Hematopoietic multipotent progenitor cell treated with erythropoietin and hydrocortisone succinate and interleukin-3 and kit ligand, for 6 days (in vitro differentiated cells): ENCODE results near the gene NXPE4.

Source experiments
- DNase-seq: peaks from one replicate; pipeline ENCODE4 v3.0.0-alpha.2; 2015

Gene NXPE4

DNA sequence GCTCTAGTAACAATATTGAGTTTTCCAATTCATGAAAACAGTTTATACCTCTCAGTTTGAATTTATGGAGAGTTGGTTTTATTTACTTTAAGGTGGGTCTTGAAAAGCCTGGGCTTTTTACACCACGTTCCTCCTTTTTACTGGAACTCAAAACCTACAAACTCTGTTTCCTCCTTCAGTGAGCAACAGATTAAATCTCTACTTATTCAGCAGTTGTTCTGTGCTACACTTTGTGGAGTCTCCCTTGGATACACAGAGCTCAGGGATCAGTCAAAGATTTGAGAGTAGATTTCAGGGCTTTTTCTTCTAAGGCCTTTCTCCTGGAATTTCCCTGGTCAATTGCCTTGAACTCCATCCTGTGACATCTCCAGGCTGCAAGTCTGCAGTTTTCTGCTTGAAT lies 39.5 kb downstream of the NXPE4 start:
- no peak for DNase-seq

DNA sequence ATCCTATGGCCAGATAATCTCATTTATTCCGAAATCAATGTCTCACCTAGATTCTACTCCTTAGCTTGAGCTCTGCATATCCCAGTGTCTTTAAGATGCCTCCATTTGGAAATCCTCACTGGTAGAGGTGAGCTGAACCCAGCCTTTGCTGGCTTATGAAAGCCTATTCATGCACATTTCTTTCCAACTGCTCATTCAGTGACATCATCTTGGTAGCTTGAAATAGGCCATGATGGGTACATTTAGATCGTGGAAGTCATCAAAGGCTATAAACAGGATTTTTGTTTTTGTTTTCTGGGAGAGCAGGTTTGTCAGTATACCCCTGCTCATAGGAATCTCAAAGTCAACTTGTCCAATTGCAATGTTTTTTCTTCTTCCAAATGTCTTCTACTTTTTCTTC lies 41.9 kb downstream of the NXPE4 start:
- DNase-seq: no peak

- DNase-seq: no peak
These were observed 44.5 kb downstream of the NXPE4 start for GRCh38 chr11:114551060-114551459.

DNA sequence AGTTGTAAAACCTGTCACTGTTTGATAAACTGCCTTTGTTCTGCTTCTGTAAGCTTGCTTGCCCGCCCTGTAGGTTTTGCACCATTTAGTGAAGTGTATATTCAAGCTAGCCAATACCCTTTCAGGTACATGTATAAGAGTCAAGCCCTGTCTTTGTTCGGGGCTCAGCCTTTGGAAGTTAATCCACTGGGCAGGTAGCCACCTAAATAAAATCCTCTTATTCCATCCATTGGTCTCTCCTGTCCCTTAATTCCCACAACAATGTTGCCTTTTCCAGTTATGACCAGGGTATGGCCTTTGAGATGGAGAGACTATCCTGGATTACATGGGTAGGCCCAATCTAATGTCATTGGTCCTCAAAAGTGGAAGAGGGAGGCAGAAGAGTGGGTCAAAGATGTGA lies 69.9 kb downstream of the NXPE4 start:
- no peak for DNase-seq

GRCh38 chr11:114524122-114524521 lies 71.5 kb downstream of the NXPE4 start:
- no peak for DNase-seq

GRCh38 chr11:114522818-114523217 lies 72.8 kb downstream of the NXPE4 start:
- DNase-seq: no peak
